Activated CD8-positive, alpha-beta memory T cell treated with anti-CD3 and anti-CD28 coated beads, Interleukin-2, amount 10 ng/mL, durations not matched to agents 7 days and 5 days (primary cell): ENCODE measurements around the gene MAGED2. TPM values are rescaled to one million over a fixed set of nuclear protein-coding genes. Genes with fewer than 3 reads are reported as not detected.
"Not testable (repeated sequence)": the region's sequence is repeated elsewhere in the genome, so short reads cannot be mapped to it uniquely, and the experiment has no call there.

Experiments
- ATAC-seq: fragments of 150-1000 bp; cut with Tn5 transposase; one replicate; pipeline ENCODE4 v1.10.0; 2021; ENCODE audit warnings: moderate library complexity
- CTCF ChIA-PET: fragments of 350-600 bp; sonication (Branson Sonifier 250); formaldehyde crosslinking; loops from one replicate; lab custom pipeline; 2021; ENCODE audit warnings: antibody characterized with exemption; lab: Charles Lee
- DNase-seq: peaks from one replicate; pipeline ENCODE4 v3.0.0-alpha.2; 2020
- H3K27ac Mint-ChIP-seq: one replicate; pipeline ENCODE4 v1.8.0; 2021; ENCODE audit warnings: mild to moderate bottlenecking, mixed read lengths
- H3K27me3 Mint-ChIP-seq: one replicate; pipeline ENCODE4 v1.8.0; 2021; ENCODE audit warnings: mixed read lengths
- H3K36me3 Mint-ChIP-seq: one replicate; pipeline ENCODE4 v1.8.0; 2021; ENCODE audit warnings: mild to moderate bottlenecking, mixed read lengths
- H3K4me1 Mint-ChIP-seq: one replicate; pipeline ENCODE4 v1.8.0; 2021; ENCODE audit warnings: mixed read lengths
- H3K4me3 Mint-ChIP-seq: one replicate; pipeline ENCODE4 v1.8.0; 2021; ENCODE audit warnings: mild to moderate bottlenecking, moderate library complexity, mixed read lengths
- H3K9me3 Mint-ChIP-seq: one replicate; pipeline ENCODE4 v1.8.0; 2022; ENCODE audit warnings: low read depth, mixed read lengths
- total RNA-seq, 2 experiments: library from RNA; stranded (reverse); gene quantifications; one replicate each; pipeline ENCODE4 v1.2.3, GENCODE V29; 2021

MAGED2 gene
- total RNA-seq, 2 experiments from 2014 or later: 46.5 to 52.9 TPM

- Mint-ChIP-seq H3K4me1 (no peaks in the 10 kb centered on the region), H3K27ac (no peak overlapping the region), H3K4me3 (no peak overlapping the region), H3K9me3 (no peaks in the 10 kb centered on the region), H3K36me3 (no peaks in the 10 kb centered on the region), H3K27me3 (peaks cover 4% of the 10 kb centered on the region)
- DNase-seq (no peak), ATAC-seq (no peak)
- CTCF ChIA-PET: no interaction called here
These were observed 19.1 kb downstream of the MAGED2 start for GRCh38 chrX:54826598-54826997.

DNA sequence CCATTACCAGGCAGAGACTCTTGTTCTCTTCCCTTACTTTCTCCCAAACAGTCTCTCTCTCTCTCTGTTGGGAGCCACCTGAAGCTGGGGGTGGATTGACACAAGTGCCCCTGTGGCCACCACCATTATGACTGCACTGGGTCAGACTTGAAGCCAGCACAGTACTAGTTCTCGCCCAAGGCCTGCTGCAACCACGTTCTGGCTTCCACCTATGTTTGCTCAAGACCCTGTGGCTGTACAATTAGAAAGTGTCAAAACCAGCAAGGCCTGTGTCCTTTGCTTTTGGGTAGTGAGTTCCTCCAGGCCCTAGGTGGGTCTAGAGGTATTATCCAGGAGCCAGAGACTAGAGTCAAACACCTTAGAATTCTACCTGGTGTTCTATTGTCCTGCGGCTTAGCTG lies 31.0 kb downstream of the MAGED2 start:
- CTCF ChIA-PET: no interaction called here
- Mint-ChIP-seq H3K4me3 (no peak overlapping the region), H3K36me3 (no peaks in the 10 kb centered on the region), H3K4me1 (no peaks in the 10 kb centered on the region), H3K27me3 (peaks cover 9% of the 10 kb centered on the region), H3K27ac (no peak overlapping the region), H3K9me3 (no peaks in the 10 kb centered on the region)
- DNase-seq (no peak), ATAC-seq (no peak)

GRCh38 chrX:54841184-54841874 lies 33.8 kb downstream of the MAGED2 start:
- H3K27ac Mint-ChIP-seq, H3K27me3 Mint-ChIP-seq, ATAC-seq, CTCF ChIA-PET, H3K4me3 Mint-ChIP-seq, H3K36me3 Mint-ChIP-seq, H3K4me1 Mint-ChIP-seq, H3K9me3 Mint-ChIP-seq, DNase-seq: not testable (repeated sequence)

GRCh38 chrX:54842607-54843006 lies 35.1 kb downstream of the MAGED2 start:
- Mint-ChIP-seq H3K36me3 (no peaks in the 10 kb centered on the region), H3K9me3 (no peaks in the 10 kb centered on the region), H3K27ac (no peak overlapping the region), H3K4me3 (no peak overlapping the region), H3K4me1 (no peaks in the 10 kb centered on the region), H3K27me3 (no peaks in the 10 kb centered on the region)
- DNase-seq: no peak
- CTCF ChIA-PET: no interaction called here
- ATAC-seq: no peak

DNA sequence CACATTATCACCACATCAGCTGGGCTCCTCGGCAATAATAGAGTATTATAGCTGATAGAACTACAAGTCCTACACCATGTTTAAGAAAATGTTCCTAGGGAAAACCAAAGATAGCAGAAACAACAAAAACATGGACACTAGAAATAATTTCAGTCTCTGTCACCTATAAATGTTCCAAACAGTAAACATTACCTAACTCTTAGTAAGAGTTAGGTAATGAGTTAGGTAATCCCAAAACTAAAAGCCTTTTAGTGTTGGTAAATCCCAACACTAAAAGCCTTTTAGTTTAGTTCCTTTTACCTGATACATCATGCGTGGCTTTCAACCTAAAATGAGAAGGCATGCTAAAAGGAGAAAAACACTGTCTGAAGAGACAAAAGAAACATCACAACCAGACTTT lies 35.5 kb downstream of the MAGED2 start:
- no peaks in the 10 kb centered on the region for H3K27me3 Mint-ChIP-seq
- no peak for ATAC-seq
- no peak overlapping the region for H3K4me3 Mint-ChIP-seq
- H3K4me1 Mint-ChIP-seq: no peaks in the 10 kb centered on the region
- H3K27ac Mint-ChIP-seq: no peak overlapping the region
- CTCF ChIA-PET: no interaction called here
- no peaks in the 10 kb centered on the region for H3K9me3 Mint-ChIP-seq
- no peaks in the 10 kb centered on the region for H3K36me3 Mint-ChIP-seq
- DNase-seq: no peak

DNA sequence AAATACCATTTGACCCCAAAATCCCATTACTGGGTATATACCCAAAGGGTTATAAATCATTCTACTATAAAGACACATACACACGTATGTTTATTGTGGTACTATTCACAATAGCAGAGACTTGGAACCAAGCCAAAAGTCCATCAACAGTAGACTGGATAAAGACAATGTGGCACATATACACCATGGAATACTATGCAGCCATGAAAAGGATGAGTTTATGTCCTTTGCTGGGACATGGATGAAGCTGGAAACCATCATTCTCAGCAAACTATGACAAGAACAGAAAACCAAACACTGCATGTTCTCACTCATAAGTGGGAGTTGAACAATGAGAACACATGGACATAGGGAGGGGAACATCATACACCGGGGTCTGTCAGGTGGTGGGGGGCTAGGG lies 40.2 kb downstream of the MAGED2 start:
- CTCF ChIA-PET, H3K36me3 Mint-ChIP-seq, H3K9me3 Mint-ChIP-seq, H3K4me3 Mint-ChIP-seq, H3K27me3 Mint-ChIP-seq, ATAC-seq, DNase-seq, H3K4me1 Mint-ChIP-seq, H3K27ac Mint-ChIP-seq: not testable (repeated sequence)

- no peaks in the 10 kb centered on the region for H3K4me1 Mint-ChIP-seq
These were observed 57.7 kb downstream of the MAGED2 start for GRCh38 chrX:54865208-54865607.

More at GRCh38 chrX:54865208-54865607, 57.7 kb downstream of the MAGED2 start:
- no peak overlapping the region for H3K27ac Mint-ChIP-seq
- H3K36me3 Mint-ChIP-seq: peaks cover 2% of the 10 kb centered on the region
- CTCF ChIA-PET: no interaction called here
- no peak overlapping the region for H3K4me3 Mint-ChIP-seq
- peaks cover 2% of the 10 kb centered on the region for H3K9me3 Mint-ChIP-seq
- ATAC-seq (no peak), DNase-seq (no peak)
- no peaks in the 10 kb centered on the region for H3K27me3 Mint-ChIP-seq

Other genes starting within 250 kb of the MAGED2 start
- gene ITIH6, start 9.5 kb upstream of the MAGED2 start, total RNA-seq: not detected
- 1 to 10 TPM; 3.2 to 3.6 TPM for gene TRO, start 113.1 kb downstream of the MAGED2 start, total RNA-seq
- gene PFKFB1, start 186.4 kb downstream of the MAGED2 start, total RNA-seq: 1 to 10 TPM in 1 of 2 experiments, under 1 TPM in 1; 0.77 to 1.2 TPM
- gene APEX2, start 192.6 kb downstream of the MAGED2 start, total RNA-seq: 10 to 100 TPM; 28.6 to 35.8 TPM
- gene ALAS2, start 223.2 kb downstream of the MAGED2 start, total RNA-seq: not detected